DND-41 (cell line): ENCODE results near the gene COPZ1.

ENCODE experiments used
- ATAC-seq: fragments of 200-7000 bp; cut with Tn5 transposase; 3 replicates; pipeline ENCODE4 v1.9.1; 2021; ENCODE audit warnings: low read depth; ENCODE audit not compliant: insufficient read depth
- DNase-seq: peaks from one replicate; pipeline ENCODE4 v3.0.0-alpha.2; 2020
- H2AFZ ChIP-seq: 2 replicates; pipeline ENCODE4 v1.6.0; 2012; ENCODE audit warnings: low read depth, low read length
- H3K27ac ChIP-seq: 2 replicates; pipeline ENCODE4 v1.5.1; 2012; ENCODE audit warnings: low read length, inconsistent platforms
- H3K27me3 ChIP-seq: fragments of 200-600 bp; sonication (generic); 2 replicates; pipeline ENCODE4 v1.6.0; 2012; ENCODE audit warnings: low read length, mild to moderate bottlenecking, inconsistent platforms; ENCODE audit not compliant: insufficient read depth, poor library complexity
- H3K36me3 ChIP-seq: 2 replicates; pipeline ENCODE4 v1.5.1; 2012; ENCODE audit warnings: low read length, inconsistent platforms; ENCODE audit not compliant: insufficient read depth
- H3K4me1 ChIP-seq: 2 replicates; pipeline ENCODE4 v1.5.1; 2012; ENCODE audit warnings: mild to moderate bottlenecking, low read length; ENCODE audit not compliant: insufficient read depth
- H3K4me2 ChIP-seq: 2 replicates; pipeline ENCODE4 v1.6.0; 2012; ENCODE audit warnings: mild to moderate bottlenecking, moderate library complexity, low read length, inconsistent platforms; ENCODE audit not compliant: insufficient read depth
- H3K4me3 ChIP-seq, 2 experiments: fragments of 200-600 bp in 1 of 2; shearing (Covaris generic) in 1 of 2; 2 replicates each; pipeline ENCODE4 v1.5.1; 2012 to 2016; ENCODE audit warnings: inconsistent platforms in 2 of 2, low read length in 2 of 2, mild to moderate bottlenecking in 2 of 2, low read depth in 1 of 2, moderate library complexity in 1 of 2
- H3K79me2 ChIP-seq: 2 replicates; pipeline ENCODE4 v1.6.0; 2012; ENCODE audit warnings: low read length, inconsistent platforms; ENCODE audit not compliant: insufficient read depth
- H3K9ac ChIP-seq: 2 replicates; pipeline ENCODE4 v1.6.0; 2012; ENCODE audit warnings: low read depth, mild to moderate bottlenecking, inconsistent platforms, low read length, moderate library complexity
- H3K9me3 ChIP-seq: 2 replicates; pipeline ENCODE4 v1.5.1; 2012; ENCODE audit warnings: low read length, moderate library complexity, mild to moderate bottlenecking, inconsistent platforms; ENCODE audit not compliant: insufficient read depth, severe bottlenecking
- H4K20me1 ChIP-seq: 2 replicates; pipeline ENCODE4 v1.6.0; 2012; ENCODE audit warnings: low read length; ENCODE audit not compliant: insufficient read depth
- EZH2 ChIP-seq: IDR thresholded peaks from 3 replicates; pipeline ENCODE4 v1.6.1; 2012; ENCODE audit warnings: borderline replicate concordance, low read depth, mild to moderate bottlenecking, moderate library complexity, low read length, inconsistent platforms; ENCODE audit not compliant: severe bottlenecking
- TF ChIP-seq, protein P1 (sequence below): IDR thresholded peaks from 2 replicates; pipeline ENCODE4 v1.5.1; 2012; ENCODE audit warnings: borderline replicate concordance, low read length, moderate library complexity, mild to moderate bottlenecking; ENCODE audit not compliant: poor library complexity, severe bottlenecking; ENCODE audit errors: extremely low read depth

Gene COPZ1

DNA sequence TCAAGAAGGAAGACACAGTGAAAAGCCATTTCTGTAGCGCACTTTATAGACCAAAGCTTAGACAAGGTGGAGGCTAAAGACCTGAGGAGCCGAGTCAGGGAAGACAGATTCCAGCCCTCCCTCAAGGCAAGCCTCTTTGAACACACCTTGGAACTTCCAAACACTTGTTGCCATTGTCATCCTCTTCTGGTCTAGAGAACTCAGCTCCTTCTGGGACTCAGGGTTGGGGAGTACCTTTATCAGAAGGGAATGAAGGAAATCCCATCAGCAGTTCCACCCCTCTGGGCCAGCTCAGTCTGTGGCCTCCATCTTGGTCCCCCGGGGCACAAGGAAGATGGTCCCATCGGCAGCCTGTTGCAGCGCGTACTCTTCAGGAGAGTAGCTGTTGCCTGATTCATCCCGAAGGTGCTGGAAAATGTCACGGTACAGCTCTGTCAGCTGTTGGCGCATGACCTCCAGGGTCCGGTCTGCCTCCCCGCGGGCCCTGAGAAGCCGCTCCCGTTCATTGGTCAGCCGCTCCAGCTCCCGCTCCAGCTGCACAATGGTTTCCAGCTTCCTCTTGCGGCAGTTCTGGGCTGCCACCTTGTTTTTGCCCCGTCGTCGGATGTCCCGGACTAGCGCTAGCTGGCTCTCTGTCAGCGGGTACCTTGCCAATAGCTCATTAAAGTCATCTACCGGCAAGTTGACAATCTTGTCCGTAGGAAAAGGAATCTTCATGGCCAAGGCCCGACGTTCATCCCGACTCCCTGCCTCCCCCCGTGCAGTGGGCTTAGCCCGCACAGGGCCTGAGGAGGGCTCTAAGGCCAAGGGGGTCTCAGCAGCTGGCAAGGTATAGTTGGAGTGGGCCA lies 32.6 kb upstream of the COPZ1 start:
- H3K4me1 ChIP-seq = no peaks in the 10 kb centered on the region
- peaks cover 6% of the 10 kb centered on the region; the same call in 1 of the 2 replicates for H4K20me1 ChIP-seq
- no peak for TF ChIP-seq EZH2
- TF ChIP-seq, protein P1, sequence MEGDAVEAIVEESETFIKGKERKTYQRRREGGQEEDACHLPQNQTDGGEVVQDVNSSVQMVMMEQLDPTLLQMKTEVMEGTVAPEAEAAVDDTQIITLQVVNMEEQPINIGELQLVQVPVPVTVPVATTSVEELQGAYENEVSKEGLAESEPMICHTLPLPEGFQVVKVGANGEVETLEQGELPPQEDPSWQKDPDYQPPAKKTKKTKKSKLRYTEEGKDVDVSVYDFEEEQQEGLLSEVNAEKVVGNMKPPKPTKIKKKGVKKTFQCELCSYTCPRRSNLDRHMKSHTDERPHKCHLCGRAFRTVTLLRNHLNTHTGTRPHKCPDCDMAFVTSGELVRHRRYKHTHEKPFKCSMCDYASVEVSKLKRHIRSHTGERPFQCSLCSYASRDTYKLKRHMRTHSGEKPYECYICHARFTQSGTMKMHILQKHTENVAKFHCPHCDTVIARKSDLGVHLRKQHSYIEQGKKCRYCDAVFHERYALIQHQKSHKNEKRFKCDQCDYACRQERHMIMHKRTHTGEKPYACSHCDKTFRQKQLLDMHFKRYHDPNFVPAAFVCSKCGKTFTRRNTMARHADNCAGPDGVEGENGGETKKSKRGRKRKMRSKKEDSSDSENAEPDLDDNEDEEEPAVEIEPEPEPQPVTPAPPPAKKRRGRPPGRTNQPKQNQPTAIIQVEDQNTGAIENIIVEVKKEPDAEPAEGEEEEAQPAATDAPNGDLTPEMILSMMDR = no peak
- H3K79me2 ChIP-seq = no peaks in the 10 kb centered on the region
- no peak overlapping the region for H2AFZ ChIP-seq
- DNase-seq = no peak
- no peak overlapping the region for H3K27ac ChIP-seq
- H3K4me2 ChIP-seq = no peak overlapping the region
- H3K9ac ChIP-seq = no peak overlapping the region
- no peaks in the 10 kb centered on the region for H3K9me3 ChIP-seq
- no peak for ATAC-seq
- H3K27me3 ChIP-seq = no peaks in the 10 kb centered on the region
- H3K4me3 ChIP-seq = no peak overlapping the region
- peaks cover 9% of the 10 kb centered on the region; the same call in 1 of the 2 replicates for H3K36me3 ChIP-seq

DNA sequence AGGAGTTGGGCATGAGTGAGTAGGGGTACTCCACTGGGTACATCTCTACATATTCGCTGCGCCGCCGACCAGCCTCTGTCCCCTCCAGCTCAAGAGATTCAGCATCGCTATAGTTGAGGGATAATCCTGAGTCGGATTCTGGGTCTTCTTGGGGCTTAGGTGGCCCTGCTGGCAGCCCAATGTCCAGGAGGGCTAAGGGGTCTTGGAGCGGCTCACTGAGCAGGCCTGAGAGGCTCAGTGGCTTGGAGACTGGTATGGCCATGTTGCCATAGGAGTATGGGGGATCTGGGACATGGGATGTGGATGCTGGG lies 32.0 kb upstream of the COPZ1 start:
- Histone ChIP-seq H3K27me3 (no peaks in the 10 kb centered on the region), H3K9me3 (no peaks in the 10 kb centered on the region), H3K9ac (no peak overlapping the region), H3K4me1 (no peaks in the 10 kb centered on the region), H3K4me3 (no peak overlapping the region), H3K27ac (no peak overlapping the region), H3K4me2 (no peak overlapping the region), H3K36me3 (peaks cover 3% of the 10 kb centered on the region; the same call in 1 of the 2 replicates), H3K79me2 (no peaks in the 10 kb centered on the region), H2AFZ (no peak overlapping the region), H4K20me1 (peaks cover under 1% of the 10 kb centered on the region; the same call in 1 of the 2 replicates)
- DNase-seq = no peak
- TF ChIP-seq EZH2 = no peak
- TF ChIP-seq, protein P1 = no peak
- no peak for ATAC-seq

DNA sequence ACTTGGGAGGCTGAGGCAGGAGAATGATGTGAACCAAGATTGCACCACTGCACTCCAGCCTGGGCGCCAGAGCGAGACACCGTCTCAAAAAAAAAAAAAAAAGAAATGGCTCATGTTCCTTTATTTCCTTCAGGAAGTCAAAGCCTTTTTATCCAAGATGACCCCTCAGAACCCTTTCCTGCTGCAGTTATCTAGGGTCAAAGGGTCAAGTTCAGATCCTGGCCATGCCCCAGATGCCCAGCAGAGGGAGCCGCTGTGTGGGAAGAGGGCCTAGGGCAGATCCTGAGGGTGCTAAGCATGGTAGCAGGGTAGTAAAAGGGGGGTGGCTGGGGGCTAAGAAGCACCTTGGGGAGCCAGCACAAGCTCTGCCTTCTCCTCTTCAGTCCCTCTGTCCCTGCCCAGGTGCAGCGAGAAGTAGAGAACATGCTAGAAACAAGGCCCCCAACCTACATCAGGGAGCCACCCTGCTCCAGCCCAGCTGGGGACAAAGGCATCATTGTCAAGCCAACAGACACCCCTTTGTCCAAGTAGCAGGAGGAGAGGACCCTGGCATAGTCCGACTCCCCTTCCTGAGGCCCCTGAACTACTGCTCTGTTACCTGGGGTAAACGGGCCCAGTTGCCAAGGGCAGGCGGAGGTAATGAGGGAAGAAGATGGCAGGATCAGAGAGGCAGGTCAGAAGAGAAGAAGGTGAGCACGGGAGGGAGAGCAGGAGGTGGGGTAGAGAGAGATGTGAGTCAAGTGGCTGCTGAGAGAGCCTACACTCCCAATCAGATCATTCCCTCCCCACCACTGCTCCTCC lies 30.6 kb upstream of the COPZ1 start:
- TF ChIP-seq, protein P1 = peak; percentile 93
- TF ChIP-seq EZH2 = no peak
- Histone ChIP-seq H3K27me3 (peaks cover 6% of the 10 kb centered on the region), H2AFZ (0 out of 2 replicates have a peak overlapping the region, but pooled peaks have one; percentile 15), H3K36me3 (no peaks in the 10 kb centered on the region), H3K4me1 (no peaks in the 10 kb centered on the region), H3K4me3 (no peak overlapping the region), H3K9ac (no peak overlapping the region), H3K4me2 (no peak overlapping the region), H3K9me3 (no peaks in the 10 kb centered on the region), H3K27ac (no peak overlapping the region), H4K20me1 (no peaks in the 10 kb centered on the region), H3K79me2 (no peaks in the 10 kb centered on the region)
- peak; percentile 73 for ATAC-seq
- peak; percentile 69 for DNase-seq
